ENCODE measurements around the gene ATP5ME. TPM values are rescaled to one million over a fixed set of nuclear protein-coding genes. Genes with fewer than 3 reads are reported as not detected.

ATP5ME gene
- total RNA-seq, 2 experiments from 2014 or later = 359 to 388 TPM

- H3K9me2 ChIP-seq (ENCODE audit: insufficient read depth, low read length) = no peaks in the 10 kb centered on the region
- ChIA-PET CTCF (ENCODE audit: unreplicated experiment) (interaction anchor here (0.6 kb wide), 1 partner anchor 129 kb away, joined by 4 read pairs; no protein-coding TSS in a partner anchor), POLR2A (no interaction called here)
- H4K20me1 ChIP-seq (ENCODE audit: insufficient read depth, low read length) = no peaks in the 10 kb centered on the region
- H2AFZ ChIP-seq (ENCODE audit: low read length) = no peak overlapping the region
- H3K9me3 ChIP-seq (ENCODE audit: low read length) = no peaks in the 10 kb centered on the region
- BruUV-seq (replicated peaks) = no TSS peak
- H3K4me2 ChIP-seq (ENCODE audit: low read length) = no peak overlapping the region
- TF ChIP-seq EZH2phosphoT487 (IDR thresholded peaks at IDR 0.05; ENCODE audit: borderline replicate concordance, low read depth, low read length) (no peak), CTCF (conservative IDR thresholded peaks at IDR 0.05; ENCODE audit: low read length) (no peak)
- H3K4me3 ChIP-seq (ENCODE audit: low read depth, low read length, poor library complexity, severe bottlenecking) = no peak overlapping the region
- no peaks in the 10 kb centered on the region for H3K79me2 ChIP-seq (ENCODE audit: insufficient read depth, low read depth, low read length)
- intact Hi-C loops (cut with micrococcal nuclease; ENCODE audit: unreplicated experiment) = no loop called here
- DNase-seq (ENCODE audit: low spot score) = no peak
- no peaks in the 10 kb centered on the region for H3K36me3 ChIP-seq (ENCODE audit: insufficient read depth, low read length)
- no peaks in the 10 kb centered on the region for H3K4me1 ChIP-seq (ENCODE audit: insufficient read depth, low read length, poor library complexity, severe bottlenecking)
- H3K27ac ChIP-seq (ENCODE audit: low read depth, low read length, poor library complexity, severe bottlenecking) = no peak overlapping the region
These were observed 12.0 kb downstream of the ATP5ME start for GRCh38 chr4:661881-662761.

- Histone ChIP-seq H4K20me1 (ENCODE audit: insufficient read depth, low read length) (no peaks in the 10 kb centered on the region), H2AFZ (ENCODE audit: low read length) (no peak overlapping the region), H3K27ac (ENCODE audit: low read depth, low read length, poor library complexity, severe bottlenecking) (no peak overlapping the region), H3K4me3 (ENCODE audit: low read depth, low read length, poor library complexity, severe bottlenecking) (no peak overlapping the region), H3K9me2 (ENCODE audit: insufficient read depth, low read length) (no peaks in the 10 kb centered on the region), H3K4me2 (ENCODE audit: low read length) (no peak overlapping the region), H3K9me3 (ENCODE audit: low read length) (no peaks in the 10 kb centered on the region), H3K4me1 (ENCODE audit: insufficient read depth, low read length, poor library complexity, severe bottlenecking) (no peaks in the 10 kb centered on the region), H3K79me2 (ENCODE audit: insufficient read depth, low read depth, low read length) (no peaks in the 10 kb centered on the region), H3K36me3 (ENCODE audit: insufficient read depth, low read length) (no peaks in the 10 kb centered on the region)
- intact Hi-C loops (cut with micrococcal nuclease; ENCODE audit: unreplicated experiment) = no loop called here
- no peak for DNase-seq (ENCODE audit: low spot score)
- POLR2A ChIA-PET = interaction anchor here (0.5 kb wide), 1 partner anchor 255 kb away, joined by 3 read pairs; no protein-coding TSS in a partner anchor
- CTCF ChIA-PET (ENCODE audit: unreplicated experiment) = no interaction called here
- no TSS peak for BruUV-seq (replicated peaks)
- TF ChIP-seq EZH2phosphoT487 (IDR thresholded peaks at IDR 0.05; ENCODE audit: borderline replicate concordance, low read depth, low read length) (no peak), CTCF (conservative IDR thresholded peaks at IDR 0.05; ENCODE audit: low read length) (no peak)
These were observed 12.8 kb downstream of the ATP5ME start for GRCh38 chr4:661231-661630.

- Histone ChIP-seq H3K9me2 (ENCODE audit: insufficient read depth, low read length) (no peaks in the 10 kb centered on the region), H3K36me3 (ENCODE audit: insufficient read depth, low read length) (no peaks in the 10 kb centered on the region), H3K9me3 (ENCODE audit: low read length) (no peaks in the 10 kb centered on the region), H3K4me3 (ENCODE audit: low read depth, low read length, poor library complexity, severe bottlenecking) (no peak overlapping the region), H3K4me1 (ENCODE audit: insufficient read depth, low read length, poor library complexity, severe bottlenecking) (no peaks in the 10 kb centered on the region), H2AFZ (ENCODE audit: low read length) (no peak overlapping the region), H3K79me2 (ENCODE audit: insufficient read depth, low read depth, low read length) (no peaks in the 10 kb centered on the region), H4K20me1 (ENCODE audit: insufficient read depth, low read length) (no peaks in the 10 kb centered on the region), H3K4me2 (ENCODE audit: low read length) (no peak overlapping the region), H3K27ac (ENCODE audit: low read depth, low read length, poor library complexity, severe bottlenecking) (no peak overlapping the region)
- TF ChIP-seq EZH2phosphoT487 (IDR thresholded peaks at IDR 0.05; ENCODE audit: borderline replicate concordance, low read depth, low read length) (no peak), CTCF (conservative IDR thresholded peaks at IDR 0.05; ENCODE audit: low read length) (no peak)
- BruUV-seq (replicated peaks) = no TSS peak
- ChIA-PET CTCF (ENCODE audit: unreplicated experiment) (no interaction called here), POLR2A (no interaction called here)
- no peak for DNase-seq (ENCODE audit: low spot score)
- intact Hi-C loops (cut with micrococcal nuclease; ENCODE audit: unreplicated experiment) = no loop called here
These were observed 13.7 kb downstream of the ATP5ME start for GRCh38 chr4:660401-660800.
